Endothelial cell of umbilical vein (primary cell): Measurements from ENCODE around the gene OSBPL10. TPM values are rescaled to one million over a fixed set of nuclear protein-coding genes. Genes with fewer than 3 reads are reported as not detected.

Source experiments
- BruUV-seq: library from RNA; stranded (reverse); fragments of 400-500 nt; replicated peaks from 2 replicates; lab custom pipeline; 2021; lab: Mats Ljungman, UMichigan
- CTCF ChIA-PET: fragments of 300-600, 350-600 bp; sonication (Branson Sonifier 250); formaldehyde crosslinking; loops from one replicate; lab custom pipeline; 2021; ENCODE audit warnings: antibody characterized with exemption, inconsistent platforms; lab: Charles Lee
- POLR2A ChIA-PET: fragments of 300-600, 350-600 bp; sonication (Branson Sonifier 250); formaldehyde crosslinking; loops from one replicate; lab custom pipeline; 2021; ENCODE audit warnings: antibody characterized with exemption, inconsistent platforms; lab: Charles Lee
- DNase-seq: peaks from one replicate; pipeline ENCODE4 v3.0.0-alpha.2; 2011; ENCODE audit warnings: low read depth, low spot score
- FAIRE-seq: peaks from 2 replicates; lab custom pipeline; 2011; peaks lifted over from hg19 to GRCh38; lab: Jason Lieb, UNC
- H2AFZ ChIP-seq: 2 replicates; pipeline ENCODE4 v1.6.0; 2012; ENCODE audit warnings: low read depth, low read length, control low read depth, inconsistent platforms
- H3K27ac ChIP-seq: 2 replicates; pipeline ENCODE4 v1.5.1; 2011; ENCODE audit warnings: low read depth, mild to moderate bottlenecking, control low read depth, low read length, moderate library complexity; ENCODE audit not compliant: insufficient read depth
- H3K27me3 ChIP-seq, 2 experiments: 2 replicates each; pipeline versions ENCODE4 v1.6.0 to v1.6.1; 2011; ENCODE audit warnings: low read length in 2 of 2, mixed read lengths in 1 of 2; ENCODE audit not compliant: control insufficient read depth in 2 of 2, insufficient read depth in 2 of 2
- H3K36me3 ChIP-seq, 2 experiments: 2 replicates in 1 of 2; 3 replicates in 1 of 2; pipeline ENCODE4 v1.5.1; 2011; ENCODE audit warnings: low read length in 2 of 2, mild to moderate bottlenecking in 1 of 2, moderate library complexity in 1 of 2; ENCODE audit not compliant: control insufficient read depth in 2 of 2, insufficient read depth in 2 of 2; ENCODE audit errors: extremely low read depth in 1 of 2
- H3K4me1 ChIP-seq: 3 replicates; pipeline ENCODE4 v1.5.1; 2011; ENCODE audit warnings: mild to moderate bottlenecking, low read length; ENCODE audit not compliant: control insufficient read depth, insufficient read depth; ENCODE audit errors: extremely low read depth
- H3K4me2 ChIP-seq: 2 replicates; pipeline ENCODE4 v1.6.1; 2011; ENCODE audit warnings: low read length, control low read depth, mixed read lengths; ENCODE audit not compliant: insufficient read depth
- H3K4me3 ChIP-seq, 3 experiments: fragments of 200-600 bp in 1 of 3; sonication (generic), shearing (Covaris generic) in 1 of 3; replicated peaks in 1 of 3; 2 replicates each; pipeline ENCODE4 v1.5.1; 2011 to 2016; ENCODE audit warnings: control low read depth in 3 of 3, low read length in 3 of 3, mild to moderate bottlenecking in 2 of 3, inconsistent platforms in 1 of 3, low read depth in 1 of 3, moderate library complexity in 1 of 3; ENCODE audit not compliant: insufficient read depth in 1 of 3
- H3K79me2 ChIP-seq: 2 replicates; pipeline ENCODE4 v1.6.0; 2012; ENCODE audit warnings: low read length, inconsistent platforms; ENCODE audit not compliant: control insufficient read depth, insufficient read depth
- H3K9ac ChIP-seq: replicated peaks from 2 replicates; pipeline ENCODE3; 2011; ENCODE audit warnings: low read length, control low read depth; ENCODE audit not compliant: insufficient read depth; ENCODE audit errors: extremely low read depth
- H3K9me1 ChIP-seq: replicated peaks from 3 replicates; pipeline ENCODE4 v1.6.0; 2011; ENCODE audit warnings: mild to moderate bottlenecking, low read length; ENCODE audit not compliant: control insufficient read depth, insufficient read depth; ENCODE audit errors: extremely low read depth
- H3K9me3 ChIP-seq: replicated peaks from 2 replicates; pipeline ENCODE4 v1.5.1; 2012; ENCODE audit warnings: low read length, inconsistent platforms; ENCODE audit not compliant: control insufficient read depth, insufficient read depth
- H4K20me1 ChIP-seq: replicated peaks from 2 replicates; pipeline ENCODE3; 2011; ENCODE audit warnings: mild to moderate bottlenecking, low read length; ENCODE audit not compliant: control insufficient read depth, insufficient read depth; ENCODE audit errors: extremely low read depth
- EZH2 ChIP-seq: IDR thresholded peaks from 2 replicates; pipeline ENCODE4 v1.6.1; 2012; ENCODE audit warnings: borderline replicate concordance, low read depth, mild to moderate bottlenecking, moderate library complexity, low read length, inconsistent platforms; ENCODE audit not compliant: severe bottlenecking
- FOS ChIP-seq: IDR thresholded peaks from 2 replicates; pipeline ENCODE4 v1.6.1; 2011; ENCODE audit warnings: mild to moderate bottlenecking, low read length, moderate library complexity, borderline replicate concordance; ENCODE audit not compliant: insufficient read depth
- GATA2 ChIP-seq: IDR thresholded peaks from 2 replicates; pipeline ENCODE4 v1.7.0; 2011; ENCODE audit warnings: low read depth, mild to moderate bottlenecking, moderate library complexity, mixed read lengths, low read length; ENCODE audit not compliant: insufficient read length, insufficient read depth
- JUN ChIP-seq: IDR thresholded peaks from 2 replicates; pipeline ENCODE4 v1.6.1; 2011; ENCODE audit warnings: borderline replicate concordance, low read depth; ENCODE audit not compliant: insufficient read length, insufficient read depth
- MYC ChIP-seq: IDR thresholded peaks from one replicate; pipeline ENCODE4 v1.6.1; 2011; ENCODE audit warnings: mild to moderate bottlenecking, low read depth, low read length
- POLR2A ChIP-seq: IDR thresholded peaks from 2 replicates; pipeline ENCODE4 v1.6.1; 2012; ENCODE audit warnings: low read depth, mild to moderate bottlenecking, control low read depth, low read length
- POLR2AphosphoS5 ChIP-seq: IDR thresholded peaks from 2 replicates; pipeline ENCODE4 v1.6.1; 2012; ENCODE audit warnings: low read depth, mild to moderate bottlenecking, control low read depth, low read length, moderate library complexity; ENCODE audit not compliant: insufficient read depth
- dilution Hi-C: fragments of 300-500 bp; cut with MboI; formaldehyde crosslinking; loops from one replicate; pipeline ENCODE4 v1.15.0; 2019; ENCODE audit warnings: low sequenced_read_pairs; ENCODE audit not compliant: extremely low pct_ligation_motif_present
- intact Hi-C: fragments of 100-400 bp; cut with micrococcal nuclease; formaldehyde crosslinking; loops from one replicate; pipeline ENCODE4 v1.10.0; 2022
- polyA plus RNA-seq, 4 experiments: library from polyadenylated mRNA; depleted of rRNA in 3 of 4; stranded (reverse) in 3 of 4; unstranded in 1 of 4; fragments of >200 nt; gene quantifications; 2 replicates each; pipeline versions ENCODE4 v1.2.1 to v1.2.3, GENCODE V29; 2011 to 2012; ENCODE audit warnings: missing spikeins in 1 of 4
- total RNA-seq: library from RNA; stranded (reverse); gene quantifications from 2 replicates; pipeline ENCODE4 v1.2.3, GENCODE V29; 2021
- TF ChIP-seq, protein P1 (sequence below), 2 donors: IDR thresholded peaks; 1 replicate in 1 of 2; 2 replicates in 1 of 2; pipeline ENCODE4 v1.5.1; 2011; ENCODE audit warnings: low read length in 2 of 2, mild to moderate bottlenecking in 2 of 2, moderate library complexity in 2 of 2, control low read depth in 1 of 2, inconsistent platforms in 1 of 2, low read depth in 1 of 2; ENCODE audit not compliant: insufficient read depth in 1 of 2; ENCODE audit errors: extremely low read depth in 1 of 2
- TF ChIP-seq, protein P2 (sequence below): IDR thresholded peaks from 2 replicates; pipeline ENCODE4 v1.6.1; 2011; ENCODE audit not compliant: insufficient read depth, insufficient read length

The OSBPL10 gene
- total and polyA plus RNA-seq, 2 donors (not counting 3 experiments of a cell fraction or from before 2014, with no cell fraction given), result 10.8 to 47.6 TPM

DNA sequence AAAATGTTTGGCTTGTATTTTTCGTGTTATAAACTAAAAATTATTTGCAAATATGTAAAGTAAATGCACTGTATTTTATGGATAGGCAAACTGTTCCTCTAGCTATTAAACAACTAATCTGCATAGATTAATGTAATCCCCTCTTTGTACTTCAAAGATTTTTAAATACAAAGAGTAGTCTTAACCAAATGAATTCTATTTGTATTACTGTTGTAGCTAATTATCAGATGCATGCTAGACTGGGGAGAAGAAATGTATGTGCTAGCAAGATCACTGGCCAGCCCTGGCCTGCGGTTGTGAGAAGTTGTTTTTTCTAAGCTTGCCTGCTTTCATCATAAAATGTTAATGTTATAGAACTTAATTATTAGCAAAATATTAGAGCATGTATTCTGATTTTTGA, 355.7 kb downstream of the OSBPL10 start:
- no peak overlapping the region for H3K9ac ChIP-seq
- no peak overlapping the region for H3K4me3 ChIP-seq
- POLR2A ChIA-PET, result no interaction called here
- no peaks in the 10 kb centered on the region for H3K9me1 ChIP-seq
- no peaks in the 10 kb centered on the region for H3K9me3 ChIP-seq
- intact Hi-C loops, result no loop called here
- dilution Hi-C loops, result no loop called here
- no peak for DNase-seq
- no peak overlapping the region for H2AFZ ChIP-seq
- TF ChIP-seq GATA2, result no peak
- no peak for TF ChIP-seq JUN
- TF ChIP-seq, protein P1, sequence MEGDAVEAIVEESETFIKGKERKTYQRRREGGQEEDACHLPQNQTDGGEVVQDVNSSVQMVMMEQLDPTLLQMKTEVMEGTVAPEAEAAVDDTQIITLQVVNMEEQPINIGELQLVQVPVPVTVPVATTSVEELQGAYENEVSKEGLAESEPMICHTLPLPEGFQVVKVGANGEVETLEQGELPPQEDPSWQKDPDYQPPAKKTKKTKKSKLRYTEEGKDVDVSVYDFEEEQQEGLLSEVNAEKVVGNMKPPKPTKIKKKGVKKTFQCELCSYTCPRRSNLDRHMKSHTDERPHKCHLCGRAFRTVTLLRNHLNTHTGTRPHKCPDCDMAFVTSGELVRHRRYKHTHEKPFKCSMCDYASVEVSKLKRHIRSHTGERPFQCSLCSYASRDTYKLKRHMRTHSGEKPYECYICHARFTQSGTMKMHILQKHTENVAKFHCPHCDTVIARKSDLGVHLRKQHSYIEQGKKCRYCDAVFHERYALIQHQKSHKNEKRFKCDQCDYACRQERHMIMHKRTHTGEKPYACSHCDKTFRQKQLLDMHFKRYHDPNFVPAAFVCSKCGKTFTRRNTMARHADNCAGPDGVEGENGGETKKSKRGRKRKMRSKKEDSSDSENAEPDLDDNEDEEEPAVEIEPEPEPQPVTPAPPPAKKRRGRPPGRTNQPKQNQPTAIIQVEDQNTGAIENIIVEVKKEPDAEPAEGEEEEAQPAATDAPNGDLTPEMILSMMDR (IDR thresholded peaks at IDR 0.05; ENCODE audit: extremely low read depth in 1 of 2, insufficient read depth in 1 of 2, low read depth in 1 of 2, low read length in 2 of 2), result no peak
- no peak for TF ChIP-seq POLR2A
- TF ChIP-seq EZH2, result no peak
- TF ChIP-seq FOS, result no peak
- no peak for TF ChIP-seq MYC
- TF ChIP-seq, protein P2, sequence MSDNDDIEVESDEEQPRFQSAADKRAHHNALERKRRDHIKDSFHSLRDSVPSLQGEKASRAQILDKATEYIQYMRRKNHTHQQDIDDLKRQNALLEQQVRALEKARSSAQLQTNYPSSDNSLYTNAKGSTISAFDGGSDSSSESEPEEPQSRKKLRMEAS, result no peak
- no peak for TF ChIP-seq POLR2AphosphoS5
- peaks cover 8 to 15% of the 10 kb centered on the region in 2 experiments for H3K36me3 ChIP-seq
- no peak overlapping the region for H3K4me2 ChIP-seq
- H3K79me2 ChIP-seq, result no peaks in the 10 kb centered on the region
- no peaks in the 10 kb centered on the region for H4K20me1 ChIP-seq
- CTCF ChIA-PET, result interaction anchor here (0.7 to 2.0 kb wide), 5 partner anchors 11 to 143 kb away, joined by 3 to 6 read pairs (median 3); no protein-coding TSS in a partner anchor
- H3K4me1 ChIP-seq, result no peaks in the 10 kb centered on the region
- no TSS peak for BruUV-seq
- no peaks in the 10 kb centered on the region for H3K27me3 ChIP-seq
- FAIRE-seq, result no peak
- H3K27ac ChIP-seq, result no peak overlapping the region
